T1000 (cell line): Measurements from ENCODE around the gene EVX1.

ENCODE experiments used
- DNase-seq: peaks from one replicate; lab custom pipeline; 2025; ENCODE audit warnings: mixed read lengths; lab: John Stamatoyannopoulos, UW

The EVX1 gene

DNA sequence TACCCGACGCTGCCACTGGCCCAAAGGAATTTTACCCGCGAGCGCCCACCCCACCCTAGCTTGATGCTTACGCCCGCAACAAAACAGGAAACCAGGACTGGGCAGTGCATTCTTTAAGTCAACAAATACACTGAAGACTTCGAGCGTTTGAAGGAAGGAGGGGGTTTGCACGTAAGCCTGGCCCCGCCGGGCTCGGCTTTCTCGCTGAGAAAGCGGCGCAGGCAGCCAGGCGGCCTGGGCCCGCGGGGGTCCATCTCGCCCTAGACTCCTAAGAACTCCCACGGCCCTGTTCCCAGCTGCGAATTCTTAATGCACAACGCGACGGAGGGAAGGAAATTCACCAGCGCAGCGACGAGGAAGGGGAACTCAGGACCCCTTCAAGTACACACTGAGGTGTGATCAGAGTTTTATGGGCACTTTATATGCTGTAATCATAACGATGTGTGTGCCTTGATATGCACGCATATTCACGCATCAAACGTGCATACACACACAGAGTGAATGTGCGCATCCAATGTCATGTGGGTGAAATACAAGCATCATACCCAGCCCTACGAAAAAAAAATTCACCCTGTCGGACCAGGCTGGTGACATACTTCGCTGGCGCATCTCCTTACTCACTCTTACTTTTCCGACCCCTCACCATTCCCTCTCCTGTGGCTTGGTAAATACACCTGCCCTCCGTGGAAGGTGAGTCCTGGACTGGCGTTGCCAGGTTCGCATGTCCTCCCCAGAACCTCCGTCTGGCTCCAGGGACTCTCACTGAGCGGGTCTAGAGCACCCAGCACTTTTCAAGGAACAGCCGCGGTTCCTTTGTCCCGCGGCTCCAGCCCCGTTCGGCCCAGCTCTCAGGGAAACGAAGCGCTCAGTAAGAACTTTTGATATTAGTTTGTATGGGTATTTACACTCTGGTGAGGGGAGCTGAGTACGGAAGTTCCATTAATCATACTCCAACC, 37.0 kb upstream of the EVX1 start:
- no peak for DNase-seq

DNA sequence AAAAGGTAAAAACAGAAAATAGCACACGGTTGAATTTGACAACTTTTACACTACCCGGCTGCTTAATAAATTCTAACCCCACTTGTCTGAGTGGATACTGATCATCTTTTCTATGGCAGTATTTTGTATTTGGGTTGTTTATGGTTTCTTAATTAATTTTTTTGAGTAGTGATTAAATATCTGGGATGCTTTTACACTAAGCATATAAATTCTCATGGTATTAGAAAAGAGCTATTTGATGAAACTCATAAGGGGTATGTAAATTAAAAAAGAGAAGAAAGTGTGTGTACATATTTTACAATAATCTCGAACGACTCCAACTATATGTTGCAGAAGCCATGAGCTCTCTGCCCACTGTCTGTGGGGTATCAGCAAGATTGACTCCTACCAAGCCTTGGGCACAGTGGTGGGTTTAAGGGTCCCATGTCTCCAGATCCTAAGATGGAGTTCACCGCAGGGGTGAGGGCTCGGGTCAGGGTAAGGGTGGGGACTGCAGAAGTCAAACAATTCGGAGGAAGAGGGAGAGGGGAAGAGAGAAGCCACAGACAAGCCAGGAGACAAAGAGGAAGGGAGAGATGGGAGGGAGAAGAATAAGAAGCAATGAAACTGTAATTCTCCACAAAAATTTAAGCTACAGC, 35.1 kb upstream of the EVX1 start:
- DNase-seq, result no peak

DNA sequence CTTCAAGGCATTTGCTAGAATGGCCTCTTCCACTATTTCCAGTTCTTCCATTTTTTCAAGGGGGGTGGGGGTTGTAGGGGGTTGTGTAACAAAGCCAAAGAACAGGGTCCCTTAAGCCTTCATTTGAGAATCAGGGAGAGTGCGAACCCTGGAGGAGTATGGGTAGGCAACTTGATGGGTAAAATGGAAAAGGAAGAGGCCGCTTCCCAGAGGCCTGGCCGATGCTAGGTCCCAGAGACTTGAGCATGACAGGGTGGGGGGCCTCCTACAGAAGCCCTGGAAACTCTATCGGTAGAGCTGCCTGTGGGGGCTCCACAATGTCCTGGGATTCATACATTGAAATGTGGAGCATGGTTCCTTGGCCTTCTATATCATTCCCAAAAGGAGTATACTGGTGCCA, 33.6 kb upstream of the EVX1 start:
- no peak for DNase-seq

DNA sequence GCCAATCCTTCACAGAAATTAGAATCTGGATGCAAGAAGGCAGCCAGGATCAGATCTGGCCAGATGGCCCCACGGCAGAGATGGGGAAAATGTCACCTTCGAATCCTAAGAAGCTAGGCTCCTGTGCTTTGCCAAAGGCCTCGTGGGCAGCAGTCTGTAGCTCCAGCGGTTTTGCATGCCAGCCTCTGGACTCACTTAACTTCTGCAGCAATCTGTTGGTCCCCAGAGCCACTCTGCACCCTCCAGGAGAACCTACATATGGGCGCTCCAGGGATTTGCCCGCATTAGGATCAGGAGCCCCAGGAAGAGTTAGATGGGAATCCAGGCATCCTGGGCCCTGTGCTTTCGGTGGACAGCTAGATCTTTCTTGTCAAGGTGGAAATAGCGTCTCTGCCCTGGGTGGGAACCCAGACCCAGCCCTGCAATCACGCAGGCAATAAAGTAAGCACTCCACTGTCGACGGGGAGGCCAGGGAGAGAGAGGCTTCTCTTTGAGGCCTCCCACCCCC, 32.6 kb upstream of the EVX1 start:
- no peak for DNase-seq

DNA sequence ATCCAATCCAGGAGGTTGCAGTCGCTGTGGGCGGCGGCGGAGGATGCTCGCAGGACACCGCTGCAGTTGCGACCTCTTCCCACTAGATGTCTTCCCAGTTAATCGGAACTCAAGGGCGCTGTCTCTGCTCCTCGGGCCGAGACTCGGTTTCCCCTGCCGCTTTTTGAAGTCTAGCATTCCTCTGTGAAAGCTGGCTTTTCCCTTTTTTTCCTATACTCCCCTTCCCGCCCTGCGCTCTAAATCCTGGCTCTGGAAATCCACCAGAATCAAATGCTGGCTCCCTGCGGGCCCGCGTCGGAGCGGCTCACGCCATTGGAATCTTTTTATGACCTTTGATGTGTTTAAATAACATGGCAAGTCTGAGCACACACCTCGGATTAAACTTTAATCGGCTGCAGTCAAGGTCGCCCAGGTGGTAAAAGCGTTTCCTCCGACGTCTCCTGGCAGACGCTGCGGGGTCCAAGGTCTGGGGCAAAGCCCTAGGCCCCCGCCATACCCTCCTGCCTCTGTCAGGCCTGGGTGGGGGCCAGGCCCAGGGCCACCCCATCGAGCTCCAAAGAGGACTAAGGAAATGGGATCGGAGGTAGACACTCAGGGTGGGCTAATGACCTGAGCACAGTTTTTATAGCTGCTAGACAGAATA, 32.0 kb upstream of the EVX1 start:
- DNase-seq, result no peak

DNA sequence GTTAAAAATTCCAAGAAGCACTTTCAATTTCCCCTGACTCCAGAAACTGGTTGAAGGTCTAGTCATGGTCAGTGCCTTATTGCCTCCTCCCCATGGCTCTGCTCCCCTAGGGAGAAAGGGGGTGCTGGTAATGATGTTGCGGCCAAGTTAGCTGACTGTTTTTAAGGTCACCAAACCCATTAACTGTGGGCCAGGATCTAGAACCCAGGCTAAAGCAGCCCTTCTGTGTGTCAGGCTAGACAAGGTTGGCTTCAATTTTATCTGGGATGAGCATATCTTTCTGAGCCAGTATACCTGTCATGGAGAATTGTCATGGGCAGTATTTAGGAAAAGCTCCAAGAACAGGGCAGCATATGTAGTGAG, 31.5 kb upstream of the EVX1 start:
- no peak for DNase-seq

DNA sequence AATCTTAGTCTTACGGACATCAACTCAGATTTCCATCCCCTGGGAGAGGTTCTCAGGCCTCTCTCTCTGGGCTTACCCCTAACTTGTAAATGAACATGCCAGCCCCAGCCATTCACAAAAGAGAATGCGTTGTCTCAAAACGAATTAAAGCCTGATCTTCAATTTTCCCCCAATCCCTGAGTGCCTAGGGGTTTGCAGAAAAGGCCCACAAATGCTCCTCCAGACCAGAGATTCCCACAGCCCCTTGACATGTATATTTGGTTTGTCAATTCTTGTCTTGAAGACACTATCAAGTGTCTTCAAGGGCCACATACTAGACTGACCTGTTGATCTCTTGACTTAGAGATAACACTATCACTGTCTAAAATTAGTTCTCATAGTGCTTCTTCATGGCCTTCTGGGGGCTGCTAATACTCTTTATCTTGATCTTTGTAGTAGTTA, 30.8 kb upstream of the EVX1 start:
- no peak for DNase-seq

DNA sequence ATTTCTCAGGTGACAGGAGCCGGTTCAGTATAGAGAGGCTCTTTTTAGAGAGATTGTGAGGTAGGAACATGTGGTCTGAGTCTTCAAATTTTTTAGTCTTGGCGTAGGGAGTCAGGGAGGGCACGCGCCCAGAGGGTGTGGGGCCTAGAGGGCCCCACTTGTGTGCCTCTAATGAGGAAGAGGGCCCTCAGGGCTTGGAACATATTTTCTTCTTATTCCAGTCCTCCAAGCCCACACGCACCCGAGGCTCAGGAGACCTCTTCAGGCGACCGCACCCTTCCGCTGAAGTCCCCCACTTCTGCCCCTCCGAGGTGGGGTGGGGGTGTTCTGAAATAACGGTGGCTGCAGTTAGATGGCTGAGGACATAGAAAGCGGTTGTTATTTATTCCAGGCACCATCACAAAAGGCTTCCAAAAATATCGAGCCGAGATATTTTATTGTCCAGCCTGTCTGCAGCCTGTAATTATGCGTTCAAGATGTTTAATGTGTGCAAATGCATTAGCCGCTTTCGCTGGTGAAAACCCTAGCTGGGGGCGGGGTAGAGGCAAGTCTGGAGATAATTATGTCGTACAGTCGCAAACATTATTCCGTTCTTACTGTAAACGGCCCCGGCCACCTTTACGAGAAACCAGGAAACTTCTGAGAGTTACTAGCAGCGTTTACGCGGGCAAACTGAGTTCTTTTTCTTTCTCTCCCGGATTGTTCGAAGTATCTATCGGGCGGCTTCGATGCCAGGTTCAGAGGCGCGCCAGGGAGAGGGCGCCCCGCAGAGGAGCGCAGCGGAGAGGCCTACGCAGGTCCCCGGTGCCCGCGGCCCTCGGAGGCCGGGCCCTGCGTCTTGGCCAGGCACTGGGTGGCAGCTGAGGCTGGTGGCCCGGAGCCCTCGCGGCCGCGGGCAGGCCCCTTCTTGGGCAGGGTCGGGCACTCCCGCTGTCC, 29.8 kb upstream of the EVX1 start:
- DNase-seq, result no peak

DNA sequence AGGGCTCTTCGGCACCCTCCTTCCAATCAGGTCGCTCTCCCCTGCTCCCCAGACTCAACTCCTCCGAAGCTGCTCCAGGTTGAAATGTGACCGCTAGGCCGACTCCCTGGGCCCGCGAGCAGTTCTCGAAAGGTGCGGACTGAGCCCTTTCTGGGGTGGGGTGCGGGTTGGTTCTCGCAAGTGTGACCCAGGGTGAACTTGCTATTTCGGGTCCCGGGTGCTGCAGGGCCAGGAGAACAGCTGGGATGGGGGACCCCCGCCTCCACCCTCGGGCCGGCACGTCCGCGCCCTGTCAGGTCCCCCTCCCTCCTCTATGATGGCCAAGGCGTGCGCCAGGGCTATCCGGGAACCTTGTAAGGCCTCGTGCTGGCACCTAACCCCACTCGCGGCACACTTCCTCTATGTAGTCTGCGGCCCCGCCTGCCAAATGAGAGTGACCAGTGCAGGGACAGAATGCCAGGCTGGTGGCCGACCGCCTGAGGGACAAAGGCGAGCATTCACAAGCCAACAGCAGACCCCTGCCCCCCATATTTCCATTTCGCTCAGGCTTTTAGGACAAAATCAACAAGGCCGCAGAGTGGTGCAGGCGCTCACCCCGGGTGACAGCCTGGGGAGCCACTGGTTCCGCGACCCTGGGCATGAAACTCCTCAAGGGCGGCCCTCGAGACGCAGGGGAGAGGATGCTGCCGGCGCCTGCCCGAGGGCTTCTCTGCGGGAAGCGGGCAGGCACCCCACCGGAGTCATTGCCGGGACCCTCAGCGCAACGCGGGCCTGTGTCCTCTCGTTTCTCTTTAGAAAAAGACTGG, 29.0 kb upstream of the EVX1 start:
- no peak for DNase-seq

DNA sequence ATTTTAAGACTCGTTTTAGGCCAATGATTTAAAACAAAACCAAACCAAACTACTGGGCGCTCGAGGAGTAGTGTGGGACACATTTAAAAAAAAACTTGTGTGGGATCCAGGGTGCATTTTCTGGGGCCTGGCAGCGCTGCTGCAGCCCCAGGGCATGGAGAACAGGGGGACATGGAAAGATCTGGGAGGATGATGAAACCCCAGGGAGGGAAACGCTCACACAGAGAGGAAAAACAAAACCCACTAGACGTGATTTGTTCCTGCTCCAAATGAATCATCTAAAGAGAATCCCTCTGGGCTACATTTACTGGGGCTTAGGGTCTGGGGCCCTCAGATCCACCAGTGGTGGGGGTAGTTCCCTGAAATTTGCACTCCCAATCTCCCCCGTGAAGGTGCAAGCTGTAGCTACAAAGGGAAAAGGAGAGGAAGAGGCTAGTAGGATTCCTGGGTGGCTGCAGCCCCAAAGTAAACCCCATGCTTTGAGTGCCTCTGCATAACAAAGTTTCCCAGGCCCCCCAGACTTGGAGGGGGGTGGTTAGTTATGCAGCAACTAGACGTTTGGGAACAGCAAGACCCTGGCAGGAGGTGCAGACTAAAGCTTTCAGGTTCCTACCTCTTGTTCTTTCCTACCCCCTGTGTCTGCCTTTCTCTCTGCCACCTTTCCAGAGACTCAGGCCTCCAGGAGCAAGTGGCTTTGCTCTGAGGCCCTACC, 28.2 kb upstream of the EVX1 start:
- DNase-seq, result no peak

DNA sequence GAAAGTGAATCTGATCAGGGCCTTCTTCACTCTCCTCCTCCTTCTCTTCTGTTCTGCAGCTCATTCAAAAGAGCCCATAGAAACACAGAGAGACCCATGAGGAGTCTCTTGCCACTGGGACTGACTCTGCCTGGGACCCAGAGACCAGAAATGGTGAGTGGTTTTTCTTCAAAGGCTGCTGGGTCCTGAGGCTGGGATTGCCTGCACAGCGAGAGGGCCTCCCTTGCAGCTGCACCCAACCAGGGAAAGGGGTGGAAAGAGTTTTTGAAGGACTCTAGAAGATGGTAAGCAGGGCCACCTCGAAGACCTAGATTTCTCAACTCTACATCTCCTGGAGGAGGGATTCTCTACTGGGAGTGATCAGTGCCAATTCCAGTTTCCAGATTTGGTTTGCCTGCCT, 27.2 kb upstream of the EVX1 start:
- DNase-seq, result no peak

DNA sequence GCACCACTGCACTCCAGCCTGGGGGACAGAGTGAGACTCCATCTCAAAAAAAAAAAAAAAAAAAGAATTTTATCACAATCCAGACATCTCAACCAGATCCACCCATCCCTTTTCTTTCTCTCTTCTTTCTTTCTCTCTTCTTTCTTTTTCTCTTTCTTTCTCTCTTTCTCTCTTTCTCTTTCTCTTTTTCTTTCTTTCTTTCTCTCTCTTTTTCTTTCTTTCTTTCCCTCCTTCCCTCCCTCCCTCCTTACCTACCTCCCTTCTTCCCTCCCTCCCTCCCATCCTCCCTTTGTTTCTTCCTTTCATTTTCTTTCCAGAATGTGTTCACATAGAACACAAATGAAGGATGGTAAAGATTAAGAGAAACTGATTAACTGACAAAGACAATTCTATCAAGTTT, 24.7 kb upstream of the EVX1 start:
- no peak for DNase-seq

DNA sequence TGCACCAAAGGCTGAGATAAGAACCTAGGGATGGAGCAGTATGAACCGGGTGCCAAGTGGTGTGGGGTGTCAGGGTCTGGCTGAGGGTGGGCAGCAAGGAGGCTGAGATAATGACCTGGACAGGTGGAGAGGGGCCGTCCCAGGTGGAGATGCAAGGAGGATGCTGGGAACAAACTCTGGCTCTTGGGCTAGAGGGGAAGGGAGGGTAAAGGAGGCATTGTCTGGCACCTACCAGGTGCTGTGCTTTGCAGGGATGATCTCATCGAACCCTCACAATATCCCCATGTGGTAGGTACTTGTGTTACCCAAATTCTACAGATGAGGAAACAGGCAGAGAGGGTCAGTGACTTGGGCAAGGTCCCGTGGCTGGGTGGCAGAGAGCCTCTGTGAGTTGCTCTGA, 22.8 kb upstream of the EVX1 start:
- no peak for DNase-seq

DNA sequence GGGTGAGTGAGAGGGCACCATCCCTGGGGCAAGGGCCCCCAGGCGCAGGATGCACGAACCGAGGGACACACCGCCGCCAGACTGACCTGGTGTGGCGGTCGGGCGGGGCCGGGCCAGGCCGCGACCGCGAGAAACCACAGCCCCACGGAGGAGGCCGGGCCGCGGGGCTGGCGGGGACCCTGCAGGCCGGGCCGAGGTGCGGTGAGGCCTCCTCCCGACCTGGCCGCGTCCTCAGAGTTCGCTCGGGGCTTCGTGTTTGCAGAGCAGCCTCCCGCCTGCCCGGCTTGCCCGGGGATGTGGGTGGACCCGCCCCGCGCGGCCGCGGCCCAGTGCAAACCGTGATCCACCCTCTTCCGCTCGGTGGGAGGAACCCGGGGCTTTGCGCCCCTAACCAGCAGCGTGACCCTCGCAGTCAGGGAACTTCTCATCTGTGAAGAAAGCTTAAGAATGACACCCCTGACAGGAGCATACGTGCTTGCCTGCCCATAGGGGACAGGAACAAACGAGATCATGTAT, 22.1 kb upstream of the EVX1 start:
- DNase-seq, result no peak

DNA sequence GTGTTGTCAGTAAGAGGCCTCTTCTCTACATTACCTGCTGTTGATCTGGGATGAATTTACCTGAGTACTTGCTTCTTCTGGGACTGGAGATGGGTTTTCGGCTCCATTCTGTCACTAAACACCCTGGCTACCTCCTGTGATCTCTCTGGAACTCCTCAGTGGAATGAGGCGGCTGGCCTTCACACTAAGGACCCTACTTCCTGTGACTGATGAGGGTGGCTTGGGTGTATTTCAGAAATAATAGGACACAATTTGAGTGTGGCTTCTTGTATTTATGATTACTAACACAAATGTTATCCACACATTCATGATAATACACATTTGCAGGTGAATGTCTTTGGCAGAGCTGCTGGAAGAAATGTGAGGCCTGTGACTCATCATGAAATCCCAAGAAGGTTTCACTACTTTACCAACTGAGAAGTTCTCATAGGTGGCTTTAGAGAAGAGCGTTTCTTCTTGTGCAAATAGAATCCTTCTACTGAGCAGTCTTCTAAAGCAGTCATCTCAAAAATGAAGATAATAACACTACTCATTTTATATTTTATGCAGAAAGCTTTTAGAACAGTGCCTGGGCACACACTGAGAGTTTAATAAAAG, 21.3 kb upstream of the EVX1 start:
- DNase-seq, result no peak

DNA sequence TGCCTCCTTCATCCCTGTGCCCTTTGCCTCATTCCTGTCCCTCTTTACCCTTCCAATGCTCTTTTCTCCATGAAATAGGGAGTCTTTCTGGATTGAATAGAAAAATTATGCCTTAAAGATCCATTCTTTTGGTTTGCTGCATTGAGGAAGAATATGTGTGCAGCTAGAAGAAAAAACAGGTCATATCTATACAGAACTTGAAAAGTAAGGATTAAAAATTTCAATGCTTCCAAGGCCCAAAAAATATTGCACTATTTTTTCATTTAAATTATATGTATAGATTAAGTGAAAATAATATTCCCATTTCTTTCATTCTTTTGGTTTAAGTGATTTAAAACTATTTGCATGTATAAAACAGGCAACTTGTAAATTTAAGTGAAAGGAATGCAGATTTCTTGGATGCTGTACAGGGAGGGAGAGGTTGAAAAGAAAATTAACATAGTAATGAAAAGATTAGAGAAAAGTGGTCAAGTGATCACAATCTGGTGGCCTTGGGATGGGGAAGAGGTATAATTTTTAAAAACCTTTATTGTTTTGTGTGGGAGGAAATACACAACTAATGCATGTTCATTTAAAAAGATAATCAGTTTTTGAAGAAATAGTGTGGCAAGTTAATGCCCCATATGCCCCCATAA, 18.5 kb upstream of the EVX1 start:
- DNase-seq, result no peak

DNA sequence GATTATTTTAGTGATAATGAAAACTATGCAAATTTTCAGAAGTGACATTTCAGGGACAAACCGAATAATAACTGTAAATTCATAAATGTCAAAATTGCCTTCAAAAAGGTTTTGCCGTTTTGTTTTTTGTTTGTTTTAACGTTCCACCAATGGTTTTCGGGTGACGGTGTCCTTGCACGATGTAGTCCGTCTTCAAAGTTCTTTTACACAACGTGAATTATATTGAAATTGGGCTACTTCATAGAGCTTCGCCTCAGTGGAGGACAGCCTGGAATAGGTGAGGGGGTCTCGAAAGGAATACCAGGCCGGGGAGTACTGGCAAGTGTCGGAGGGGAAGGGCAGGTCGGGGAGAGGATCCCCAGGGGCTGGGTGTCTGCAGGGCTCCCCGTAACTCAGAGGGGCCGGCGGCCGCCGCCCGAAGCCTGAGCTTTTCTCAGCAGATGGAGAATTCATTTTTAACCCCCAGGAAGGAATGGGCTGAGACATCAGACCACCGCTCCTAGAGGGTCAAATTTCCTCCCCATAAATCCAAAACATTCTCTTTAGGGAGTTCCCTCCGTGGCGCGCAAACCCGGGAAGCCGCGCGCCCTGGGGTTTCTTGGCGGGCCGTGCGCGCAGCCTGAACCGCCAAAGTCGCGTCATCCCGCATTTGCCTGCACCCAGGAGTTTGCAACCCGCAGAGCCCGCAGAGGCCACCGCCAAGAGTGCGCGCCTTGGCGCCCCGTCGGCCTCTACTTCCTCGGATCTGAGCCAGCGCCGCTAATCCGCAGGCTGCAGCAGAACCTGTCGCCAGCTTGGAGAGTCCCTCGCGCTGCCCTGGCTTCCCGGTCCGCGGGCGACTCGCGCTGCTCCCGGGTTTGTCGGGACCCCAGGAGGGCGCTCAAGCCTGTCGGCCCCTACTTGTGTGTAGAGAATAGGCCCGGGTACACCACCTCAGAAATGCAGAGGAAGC, 17.3 kb upstream of the EVX1 start:
- DNase-seq, result no peak

DNA sequence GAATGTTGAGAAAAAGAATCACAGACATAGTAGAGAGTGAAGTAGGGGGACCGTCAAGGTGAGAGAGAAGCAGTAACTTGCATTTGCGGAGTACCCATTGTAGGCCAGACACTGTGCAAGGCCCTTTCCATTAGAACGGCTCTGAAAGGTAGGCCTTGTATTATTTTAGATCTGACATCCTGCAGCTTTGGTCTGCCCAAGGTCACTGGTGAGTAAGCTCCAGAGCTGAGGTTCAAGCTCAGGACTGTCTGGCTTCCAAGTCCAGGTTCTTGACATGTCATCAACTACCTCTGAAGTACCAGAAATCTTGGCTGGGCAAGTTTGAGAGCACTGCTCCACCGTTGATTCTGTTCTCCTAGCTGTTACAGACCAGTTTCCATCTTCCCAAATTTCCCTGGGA, 13.2 kb upstream of the EVX1 start:
- DNase-seq, result no peak
